ENCODE results near the gene NDUFC2.
"Not testable (repeated sequence)": the region's sequence is repeated elsewhere in the genome, so short reads cannot be mapped to it uniquely, and the experiment has no call there.

NDUFC2 gene

DNA sequence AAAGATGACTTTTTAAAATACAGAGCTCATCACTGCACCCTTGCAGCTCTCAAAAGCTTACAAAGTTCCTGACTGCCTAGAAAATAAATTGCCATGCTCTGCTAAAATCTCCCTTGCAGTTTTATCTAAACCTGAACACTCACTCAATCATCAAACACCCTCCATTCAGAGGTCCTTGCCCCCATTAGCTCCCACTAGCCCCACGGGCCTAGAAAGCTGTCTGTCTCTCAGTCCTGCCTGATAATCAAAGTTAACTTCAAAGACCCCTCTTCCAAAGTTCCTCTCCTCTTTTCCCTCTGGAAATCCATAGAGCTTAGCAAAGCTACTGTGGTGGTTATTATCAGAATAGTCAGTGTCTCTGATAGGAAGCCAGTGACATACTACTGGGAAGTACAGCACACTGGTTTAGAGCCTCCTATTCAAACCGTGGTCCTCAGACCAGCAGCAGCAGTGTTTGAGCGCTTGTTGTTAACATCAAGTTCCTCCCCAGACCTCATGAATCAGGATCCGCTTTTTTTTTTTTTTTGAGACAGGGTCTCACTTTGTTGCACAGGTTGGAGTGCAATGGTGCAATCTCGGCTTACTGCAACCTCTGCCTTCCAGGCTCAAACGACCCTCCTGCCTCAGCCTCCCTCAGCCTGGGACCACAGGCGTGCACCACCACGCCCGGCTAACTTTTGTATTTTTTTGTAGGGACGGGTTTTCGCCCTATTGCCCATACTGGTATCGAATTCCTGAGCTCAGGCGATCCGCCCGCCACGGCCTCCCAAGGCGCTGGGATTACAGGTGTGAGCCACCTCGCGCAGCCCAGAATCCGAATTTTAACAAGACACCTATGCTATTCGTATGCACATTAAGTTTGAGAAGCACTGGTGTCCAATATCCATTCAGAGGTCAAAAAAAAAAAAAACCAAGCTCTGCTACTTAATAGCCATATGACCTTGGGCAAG, 1.2 kb downstream of the NDUFC2 start:
- no peak for DNase-seq

DNA sequence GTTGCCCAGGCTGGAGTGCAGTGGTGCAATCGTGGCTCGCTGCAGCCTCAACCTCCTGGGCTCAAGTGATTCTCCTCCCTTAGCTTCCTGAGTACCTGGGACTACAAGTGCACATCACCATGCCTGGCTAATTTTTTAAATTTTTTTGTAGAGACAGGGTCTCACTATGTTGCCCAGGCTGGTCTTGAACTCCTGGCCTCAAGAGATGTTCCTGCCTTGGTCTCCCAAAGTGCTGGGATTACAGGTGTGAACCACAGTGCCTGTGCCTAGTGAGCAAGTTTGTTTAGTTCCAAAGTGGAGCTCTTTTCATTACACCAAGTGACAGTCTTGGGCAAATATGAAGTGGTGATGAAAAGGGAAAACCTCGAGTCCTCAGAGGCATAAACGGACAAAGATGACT, 2.1 kb downstream of the NDUFC2 start:
- DNase-seq: not testable (repeated sequence)

DNA sequence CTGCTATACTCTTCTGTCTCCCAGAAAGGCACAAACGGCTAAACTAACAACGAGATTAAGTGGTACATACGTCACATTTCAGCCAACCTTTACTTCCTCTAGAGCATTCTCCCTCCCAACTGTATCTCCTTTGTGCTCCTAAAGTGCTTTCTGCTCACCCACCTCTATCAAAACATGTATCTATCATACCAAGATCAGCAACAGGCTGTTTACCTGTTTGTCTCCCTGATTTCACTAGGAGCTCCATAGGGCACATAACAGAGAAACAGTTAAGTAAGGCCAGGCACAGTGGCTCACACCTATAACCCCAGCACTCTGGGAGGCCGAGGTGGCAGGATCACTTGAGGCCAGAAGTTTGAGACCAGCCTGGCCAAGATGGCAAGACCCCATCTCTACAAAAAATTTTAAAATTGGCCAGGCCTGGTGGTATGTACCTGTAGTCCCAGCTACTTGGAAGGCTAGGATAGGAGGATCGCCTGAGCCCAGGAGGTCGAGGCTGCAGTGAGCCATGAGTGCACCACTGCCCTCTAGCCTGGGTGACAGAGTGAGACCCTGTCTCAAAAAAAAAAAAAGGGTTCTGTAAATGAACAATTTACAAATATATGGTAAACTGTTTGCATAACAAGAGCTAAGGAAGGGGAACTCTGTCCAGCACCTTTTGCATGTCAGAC, 2.8 kb downstream of the NDUFC2 start:
- no peak for DNase-seq

DNA sequence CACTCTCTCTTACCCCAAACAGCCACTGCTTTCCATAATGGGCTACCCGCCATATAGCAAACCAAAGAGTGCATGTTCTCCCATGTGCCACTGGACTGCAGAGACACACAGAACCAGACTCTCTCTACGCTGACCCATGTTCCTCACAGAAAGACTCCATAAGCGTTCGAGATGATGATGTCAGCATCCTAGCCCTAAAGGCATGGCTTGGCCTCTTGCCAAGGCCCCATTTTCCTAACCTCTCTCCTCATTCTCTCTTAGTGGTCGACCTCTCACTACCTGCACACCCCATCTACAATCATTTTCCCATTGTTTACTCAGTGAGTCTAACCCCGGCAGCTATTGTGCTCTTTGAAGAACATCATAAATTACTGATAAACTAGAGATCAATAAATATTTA, 4.9 kb downstream of the NDUFC2 start:
- DNase-seq: no peak

DNA sequence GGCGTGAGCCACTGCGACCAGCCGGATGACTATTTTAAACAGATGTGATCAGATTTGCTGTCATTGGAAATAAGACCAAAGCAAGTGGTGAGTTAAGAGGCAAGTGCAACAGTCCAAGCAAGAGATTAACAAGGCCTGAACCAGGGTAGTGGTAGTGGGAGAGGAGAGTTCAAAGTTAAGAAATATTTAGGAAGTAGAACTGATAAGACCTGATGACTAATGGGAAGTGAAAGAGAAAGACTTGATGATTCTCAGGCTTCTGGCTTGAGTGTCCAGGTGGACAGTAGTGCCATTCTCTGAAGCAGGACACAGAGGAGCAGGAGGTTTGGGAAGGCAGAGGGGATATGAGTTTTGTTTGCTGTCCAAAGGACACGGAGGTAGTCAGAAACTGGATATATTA, 7.2 kb downstream of the NDUFC2 start:
- DNase-seq: no peak

DNA sequence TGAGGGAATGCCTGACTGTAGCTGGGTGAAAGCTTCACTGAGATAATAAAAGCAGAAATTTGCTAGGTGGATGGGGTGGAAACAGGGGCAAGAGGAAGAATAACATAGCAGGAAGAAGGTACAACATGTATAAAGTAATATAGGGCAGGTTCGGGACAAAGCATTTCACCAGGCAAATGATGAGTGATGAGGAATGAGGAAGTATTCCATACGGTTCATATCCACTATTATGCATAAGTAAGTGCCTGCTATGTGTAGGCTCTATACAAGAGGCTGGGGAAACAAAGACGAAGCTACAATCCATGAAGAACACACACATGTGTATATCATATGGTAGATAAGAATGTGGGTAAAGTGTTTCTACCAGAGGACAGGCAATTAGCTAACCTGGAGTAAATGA, 7.9 kb downstream of the NDUFC2 start:
- DNase-seq: no peak

DNA sequence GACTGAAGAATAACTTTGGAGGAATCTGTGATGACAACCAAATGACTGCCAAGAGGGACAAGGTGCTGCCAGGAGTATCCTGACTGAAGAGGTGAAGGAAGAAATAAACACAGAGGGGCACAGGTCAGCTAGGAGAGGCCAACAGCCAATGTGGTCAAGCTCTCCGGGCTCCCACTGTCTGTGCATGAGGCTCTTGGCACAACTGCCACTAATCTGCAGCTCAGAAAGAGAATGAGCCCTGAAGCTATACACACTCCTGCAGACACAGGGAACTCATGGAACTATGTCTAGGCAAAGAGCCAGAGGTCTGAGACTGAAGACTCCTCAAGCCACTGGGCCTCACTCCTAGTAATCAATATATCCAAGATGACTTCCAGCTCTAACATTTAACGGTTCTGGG, 9.0 kb downstream of the NDUFC2 start:
- DNase-seq: no peak

DNA sequence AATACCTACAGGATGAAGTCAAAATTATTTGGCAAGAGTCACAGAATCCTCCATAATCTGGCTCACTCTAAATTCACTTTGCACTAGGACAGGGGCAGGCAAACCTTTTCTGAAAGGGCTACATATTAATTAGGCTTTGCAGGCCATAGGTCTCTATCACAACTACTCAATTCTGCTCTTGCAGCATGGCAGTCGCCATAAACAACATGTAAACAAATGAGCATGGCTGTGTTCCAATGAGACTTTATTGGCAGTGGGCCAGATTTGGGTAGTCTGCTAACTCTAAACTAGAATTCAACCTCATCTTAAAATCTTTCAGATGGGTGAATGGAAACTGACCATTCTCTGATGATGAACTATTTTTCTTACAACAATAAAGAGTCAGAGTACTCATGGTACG, 10.2 kb downstream of the NDUFC2 start:
- DNase-seq: no peak

DNA sequence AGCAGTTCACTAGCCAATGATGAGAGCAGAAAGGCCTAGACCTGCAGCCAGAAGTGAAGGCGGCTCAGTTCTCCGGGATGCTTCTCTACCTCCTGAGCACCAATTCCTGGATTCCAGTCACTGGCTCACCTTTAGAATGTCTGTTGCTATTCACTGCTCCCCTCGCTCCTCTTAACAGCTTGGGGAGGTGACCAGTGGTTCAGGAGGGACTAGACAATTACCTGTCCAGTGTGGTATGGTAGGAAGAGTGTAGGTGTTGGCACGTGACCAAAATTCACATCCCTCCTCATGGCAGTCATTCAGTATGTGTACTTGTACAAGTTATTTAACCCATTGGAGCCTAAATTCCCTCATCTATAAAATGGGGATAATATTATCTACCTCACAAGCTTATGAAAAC, 12.0 kb downstream of the NDUFC2 start:
- DNase-seq: no peak

DNA sequence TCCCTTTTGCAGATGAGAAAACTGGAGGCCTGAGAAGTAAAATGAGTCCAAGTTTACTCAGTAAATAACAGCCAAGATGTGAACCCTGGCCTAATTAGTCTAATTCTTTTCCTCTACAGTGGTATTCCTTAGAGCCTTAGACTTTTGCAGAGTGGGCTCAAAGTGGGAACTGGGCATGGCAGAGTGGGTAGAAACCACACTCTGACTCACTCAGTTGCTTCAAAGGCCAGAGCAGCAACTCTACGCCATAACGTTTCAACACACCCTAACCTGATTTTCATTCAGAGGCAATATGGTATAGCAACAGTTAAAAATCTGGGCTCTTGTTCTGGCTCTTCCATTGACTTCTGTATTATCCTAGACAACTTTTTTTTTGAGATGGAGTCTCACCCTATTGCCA, 13.2 kb downstream of the NDUFC2 start:
- no peak for DNase-seq

DNA sequence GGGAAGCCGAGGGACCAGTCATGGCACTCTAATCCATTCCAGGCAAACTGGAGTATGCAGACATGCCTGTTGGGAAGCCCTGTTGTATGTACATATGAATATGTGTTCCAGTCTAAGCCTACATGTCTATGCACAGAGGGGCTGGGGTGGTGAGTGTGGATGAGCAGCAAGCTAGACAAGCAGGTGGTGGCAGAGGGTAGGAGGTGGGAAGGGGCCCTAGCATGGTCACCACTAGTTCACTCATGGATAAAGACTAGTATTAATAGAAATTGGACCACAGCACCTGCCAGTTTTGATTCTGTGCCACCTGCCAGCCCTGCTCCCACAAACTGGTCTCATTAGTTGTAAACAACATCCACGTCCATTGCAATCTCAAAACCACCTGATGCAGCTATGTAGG, 14.5 kb downstream of the NDUFC2 start:
- no peak for DNase-seq

DNA sequence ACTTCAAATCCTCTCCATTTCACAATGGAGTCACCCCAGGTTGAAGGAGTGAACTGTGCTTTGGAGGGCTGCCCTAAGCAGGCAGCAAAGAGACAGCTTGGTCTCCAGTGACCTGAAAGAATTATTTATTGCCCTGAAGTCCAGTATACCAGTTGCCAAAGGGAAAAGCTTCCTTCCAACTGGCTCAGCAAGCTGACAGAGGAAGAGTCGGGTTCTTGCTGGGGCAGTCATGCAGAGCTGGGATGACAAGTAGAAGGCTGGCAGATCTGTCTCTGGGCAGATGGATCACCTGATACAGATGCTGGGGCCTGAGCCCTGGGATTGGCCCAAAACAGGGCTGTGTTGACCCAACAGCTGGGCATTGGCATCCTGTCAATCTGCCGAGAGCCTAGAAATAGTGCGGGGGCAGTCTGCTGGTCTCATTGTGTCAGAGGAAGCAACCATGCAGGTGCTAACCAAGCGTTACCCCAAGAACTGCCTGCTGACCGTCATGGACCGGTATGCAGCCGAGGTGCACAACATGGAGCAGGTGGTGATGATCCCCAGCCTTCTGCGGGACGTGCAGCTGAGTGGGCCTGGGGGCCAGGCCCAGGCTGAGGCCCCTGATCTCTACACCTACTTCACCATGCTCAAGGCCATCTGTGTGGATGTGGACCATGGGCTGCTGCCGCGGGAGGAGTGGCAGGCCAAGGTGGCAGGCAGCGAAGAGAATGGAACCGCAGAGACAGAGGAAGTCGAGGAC, 16.1 kb downstream of the NDUFC2 start, which contains the start of gene THRSP:
TSS of gene THRSP (plus strand) at position 422 of the 742 bp plus-strand sequence. CDS start at position 443, 21 bp downstream.
- DNase-seq: no peak

DNA sequence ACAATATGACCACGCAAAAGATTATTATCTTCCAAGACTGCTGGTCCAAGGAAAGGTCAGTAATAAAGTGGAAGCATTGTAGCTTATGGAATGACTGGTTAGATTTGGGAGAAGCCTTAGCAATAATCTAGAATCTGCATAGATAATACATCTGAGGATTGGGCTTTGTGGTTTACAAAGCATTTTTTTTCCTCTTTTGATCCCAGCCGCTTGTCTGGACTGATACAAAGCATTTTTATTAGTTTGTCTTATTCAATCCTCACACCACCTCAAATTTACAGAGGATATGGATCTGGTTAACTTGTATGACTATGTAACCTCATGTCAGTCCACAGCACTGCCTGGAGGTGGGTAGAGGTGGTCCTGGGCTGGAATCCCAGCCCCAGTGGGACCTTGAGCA, 17.0 kb downstream of the NDUFC2 start:
- no peak for DNase-seq

DNA sequence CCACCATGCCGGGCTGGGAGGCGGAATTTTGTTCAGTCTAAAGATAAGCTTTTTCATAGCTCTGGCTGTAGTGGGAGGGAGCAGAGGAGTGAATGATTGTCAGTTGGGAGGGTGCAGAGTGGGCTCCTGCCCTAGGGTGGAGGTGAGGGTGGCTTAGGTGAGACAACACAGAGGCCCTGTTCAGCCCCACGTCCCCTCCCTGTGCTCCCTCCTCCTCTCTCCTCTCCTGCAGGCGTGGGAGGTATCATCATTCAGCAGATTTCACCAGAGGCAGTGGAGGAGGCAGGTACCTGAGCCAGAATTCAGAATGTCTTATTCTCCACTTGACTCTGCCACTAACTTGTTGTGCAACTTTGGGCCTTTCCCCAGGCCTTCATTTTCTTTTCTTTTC, 17.7 kb downstream of the NDUFC2 start:
- DNase-seq: no peak

DNA sequence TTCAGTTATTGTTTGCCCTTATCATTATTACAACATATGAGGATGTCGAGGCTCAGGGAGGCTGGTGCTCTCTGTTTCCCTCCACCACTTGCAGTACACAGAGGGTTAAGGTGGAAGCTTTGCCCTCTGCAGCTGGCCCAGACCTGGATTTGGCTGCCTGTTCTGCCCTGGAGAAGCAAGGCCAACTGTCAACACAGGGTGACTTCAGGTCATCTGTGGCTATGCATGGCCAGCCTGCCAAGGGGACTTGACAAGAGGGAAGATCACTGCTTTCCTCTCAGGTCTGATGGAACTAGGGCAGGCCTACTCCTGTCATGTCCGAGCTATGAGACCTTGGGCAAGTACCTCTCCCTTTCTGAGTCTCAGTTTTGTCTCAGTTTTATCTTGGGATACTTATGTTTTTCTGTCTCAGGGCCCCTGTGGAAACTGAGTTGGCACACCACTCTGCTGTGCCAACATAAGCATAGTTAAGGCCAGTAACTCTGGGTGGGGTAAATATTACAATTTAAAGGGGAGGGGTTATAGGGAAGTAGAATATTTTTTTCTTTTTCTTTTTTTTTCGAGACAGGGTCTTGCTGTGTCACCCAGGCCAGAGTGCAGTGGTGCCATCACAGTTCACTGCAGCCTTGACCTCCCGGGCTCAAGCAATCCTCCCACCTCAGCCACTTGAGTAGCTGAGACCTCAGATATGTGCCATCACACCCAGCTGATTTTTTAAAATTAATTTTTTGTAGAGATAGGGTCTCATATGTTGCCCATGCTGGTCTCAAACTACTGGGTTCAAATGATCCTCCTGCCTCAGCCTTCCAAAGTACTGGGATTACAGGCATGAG, 18.4 kb downstream of the NDUFC2 start:
- no peak for DNase-seq

DNA sequence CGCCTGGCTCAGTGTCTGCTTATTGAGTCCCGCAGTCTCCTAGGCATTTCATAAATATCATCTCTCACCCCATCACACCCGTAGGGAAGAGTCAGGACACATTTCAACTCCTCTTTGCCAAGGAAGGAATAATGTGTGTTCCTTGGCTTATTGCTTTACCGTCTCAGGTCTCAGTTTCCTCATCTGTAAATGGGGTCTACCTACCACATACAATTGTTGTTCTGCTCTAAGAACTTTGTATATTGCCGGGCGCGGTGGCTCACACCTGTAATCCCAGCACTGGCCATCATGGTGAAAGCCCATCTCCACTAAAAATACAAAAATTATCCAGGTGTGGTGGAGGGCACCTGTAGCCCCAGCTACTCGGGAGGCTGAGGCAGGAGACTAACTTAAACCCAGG, 19.1 kb downstream of the NDUFC2 start:
- no peak for DNase-seq

DNA sequence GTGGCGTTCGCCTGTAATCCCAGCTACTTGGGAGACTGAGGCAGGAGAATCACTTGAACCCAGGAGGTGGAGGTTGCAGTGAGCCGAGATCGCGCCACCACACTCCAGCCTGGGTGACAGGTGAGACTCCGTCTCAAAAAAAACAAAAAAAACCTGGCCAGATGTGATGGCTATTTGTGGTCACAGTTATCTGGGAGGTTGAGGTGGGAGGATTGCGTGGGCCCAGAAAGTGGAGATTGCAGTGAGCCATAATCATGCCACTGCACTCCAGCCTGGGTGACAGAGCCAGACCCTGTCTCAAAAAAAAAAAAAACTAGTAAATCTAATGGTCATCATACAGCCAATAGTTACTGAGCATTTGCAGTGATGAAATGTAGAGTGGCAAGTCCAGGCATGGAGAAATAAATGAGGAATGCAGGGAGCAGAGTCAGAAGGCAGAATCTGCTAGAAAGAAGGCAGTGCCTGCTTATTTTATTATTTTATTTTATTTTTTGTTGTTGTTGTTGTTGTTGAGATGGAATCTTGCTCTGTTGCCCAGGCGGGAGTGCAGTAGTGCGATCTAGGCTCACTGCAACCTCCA, 19.8 kb downstream of the NDUFC2 start:
- not testable (repeated sequence) for DNase-seq

DNA sequence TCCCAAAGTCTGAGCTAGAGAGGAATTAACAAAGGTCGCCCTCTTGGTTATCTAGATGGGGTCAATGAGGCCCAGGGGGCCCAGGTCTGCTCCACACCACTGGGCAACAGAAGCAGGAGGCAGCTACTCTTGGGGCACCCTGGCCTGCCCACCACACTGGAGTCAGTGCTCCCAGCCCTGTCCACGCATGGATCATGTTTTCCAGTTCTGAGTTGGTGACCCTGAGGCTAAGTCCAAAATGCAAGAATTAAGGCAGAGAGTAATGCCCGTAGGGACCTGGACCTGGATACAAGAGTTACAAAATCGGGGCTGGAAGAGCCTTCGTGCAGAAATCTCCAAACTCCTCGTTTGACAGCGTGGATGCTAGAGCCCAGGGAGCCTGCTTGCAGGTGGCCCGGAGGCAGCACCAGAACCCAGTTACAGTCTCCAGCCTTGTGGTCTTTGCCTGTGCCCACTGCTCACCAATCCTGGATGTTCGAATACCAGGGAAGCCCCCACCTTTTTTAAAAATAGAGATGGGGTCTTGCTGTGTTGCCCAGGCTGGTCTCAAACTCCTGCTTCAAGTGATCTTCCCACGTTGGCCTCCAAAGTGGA, 22.1 kb downstream of the NDUFC2 start:
- no peak for DNase-seq

DNA sequence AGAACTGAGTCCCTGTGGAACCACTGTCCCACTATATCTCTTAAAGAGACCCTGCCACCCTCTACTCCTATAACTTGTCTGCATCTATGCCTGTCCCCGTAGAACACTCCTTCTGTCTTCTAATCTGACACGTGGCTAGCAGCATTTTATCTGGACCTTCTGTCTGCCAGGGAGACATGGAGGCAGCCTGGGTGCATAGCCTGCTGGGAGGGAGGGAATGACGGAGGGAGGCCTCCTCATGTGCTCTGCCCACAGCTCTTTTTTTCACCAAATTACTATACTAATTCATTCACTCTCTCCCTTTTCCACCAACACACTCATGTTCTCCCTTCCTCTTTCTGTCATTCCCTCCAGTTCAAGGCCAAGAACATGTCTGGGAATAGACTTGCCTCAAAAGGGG, 23.6 kb downstream of the NDUFC2 start:
- no peak for DNase-seq

DNA sequence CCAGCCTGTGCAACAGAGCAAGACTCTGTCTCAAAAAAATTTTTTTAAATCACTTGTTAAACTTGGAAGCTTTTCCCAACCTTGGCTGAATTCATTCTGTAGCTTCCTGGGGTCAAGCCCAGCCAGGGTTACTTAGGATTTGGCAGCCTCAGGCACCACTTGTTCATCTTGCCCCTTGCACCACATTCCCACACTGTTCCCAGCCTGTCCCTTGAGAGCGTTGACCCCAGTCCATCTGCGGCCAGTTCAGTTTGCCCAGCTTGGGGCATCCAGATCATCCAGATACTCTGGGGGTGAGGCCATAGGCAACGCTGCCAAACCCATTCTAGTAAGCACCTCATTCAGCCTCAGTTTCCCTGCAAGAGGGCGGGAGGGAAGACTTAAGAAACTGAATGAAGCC, 24.7 kb downstream of the NDUFC2 start:
- DNase-seq: no peak

DNA sequence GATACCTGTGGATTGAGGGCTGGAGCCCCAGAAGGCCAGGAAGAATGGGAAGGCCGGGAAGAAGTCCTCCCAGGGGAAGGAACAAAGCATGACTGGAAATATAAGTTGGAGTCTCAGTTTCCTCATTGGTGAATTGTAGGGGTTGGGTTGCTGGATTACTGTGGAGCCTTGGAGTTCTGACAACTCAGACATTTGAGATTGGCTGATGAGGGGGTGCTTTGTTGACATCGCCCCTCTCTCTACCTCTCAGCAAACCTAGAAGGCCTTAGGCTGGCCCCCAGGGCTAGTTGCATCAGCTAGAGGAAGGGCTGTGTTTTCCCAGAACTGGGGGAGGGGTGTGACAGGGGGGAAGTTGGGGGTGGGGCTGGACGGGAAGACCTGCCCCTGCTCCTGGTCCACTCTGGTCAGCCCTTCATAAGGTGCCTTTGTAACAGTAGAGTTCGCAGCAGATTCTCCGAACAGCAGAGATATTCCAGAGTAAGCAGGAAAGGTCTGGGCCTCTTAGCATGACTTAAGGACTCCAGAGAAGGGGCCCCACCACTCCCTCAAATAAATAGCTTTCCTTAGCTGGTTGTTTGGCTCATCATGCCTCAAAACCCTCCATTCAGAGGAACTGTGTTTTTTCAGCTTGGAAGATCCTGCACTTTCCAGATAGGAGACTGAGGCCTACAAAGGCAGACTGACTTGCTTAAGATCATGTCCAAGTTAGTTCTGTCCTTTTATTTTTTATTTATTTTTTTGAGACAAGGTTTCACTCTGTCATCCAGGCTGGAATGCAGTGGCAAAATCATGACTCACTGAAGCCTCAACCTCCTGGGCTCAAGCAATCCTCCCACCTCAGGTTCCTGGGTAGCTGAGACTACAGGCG, 28.5 kb downstream of the NDUFC2 start:
- DNase-seq: no peak
